Spinal cord (tissue), 10 donors: ENCODE measurements around the gene ACSF3. TPM values are rescaled to one million over a fixed set of nuclear protein-coding genes. Genes with fewer than 3 reads are reported as not detected.
A peak's percentile ranks its signal among the peaks of the same experiment; 100 is the strongest.
"Not testable (repeated sequence)": the region's sequence is repeated elsewhere in the genome, so short reads cannot be mapped to it uniquely, and the experiment has no call there.

Source experiments
- DNase-seq, 6 donors: peaks; one replicate each; pipeline versions ENCODE4 v3.0.0 to v3.0.0-alpha.2; 2013 to 2015; ENCODE audit warnings: low spot score in 6 of 6, low read depth in 4 of 6
- H3K27ac ChIP-seq: one replicate; pipeline ENCODE4 v1.5.1; 2013; ENCODE audit warnings: low read depth, low read length, control low read depth
- H3K27me3 ChIP-seq: one replicate; pipeline ENCODE4 v1.6.1; 2013; ENCODE audit warnings: low read length; ENCODE audit not compliant: control insufficient read depth, insufficient read depth
- H3K36me3 ChIP-seq: one replicate; pipeline ENCODE4 v1.6.1; 2013; ENCODE audit warnings: low read length; ENCODE audit not compliant: control insufficient read depth, insufficient read depth
- H3K4me1 ChIP-seq: one replicate; pipeline ENCODE4 v1.6.1; 2013; ENCODE audit warnings: low read length; ENCODE audit not compliant: control insufficient read depth, insufficient read depth
- H3K4me3 ChIP-seq: one replicate; pipeline ENCODE4 v1.5.1; 2013; ENCODE audit warnings: low read depth, low read length, control low read depth
- H3K9me3 ChIP-seq: one replicate; pipeline ENCODE4 v1.6.1; 2013; ENCODE audit warnings: low read length; ENCODE audit not compliant: control insufficient read depth, insufficient read depth
- WGBS: methylation state at CpG from one replicate; pipeline ENCODE4 v1.1.5; 2013; ENCODE audit warnings: missing lambda C conversion rate; ENCODE audit not compliant: insufficient coverage; 5-methylcytosine and 5-hydroxymethylcytosine counted together
- polyA plus RNA-seq, 2 donors: library from polyadenylated mRNA; unstranded; fragments of 120-200 nt; gene quantifications; one replicate each; pipeline ENCODE4 v1.2.1, GENCODE V29; 2013; ENCODE audit not compliant: insufficient read length in 2 of 2
- total RNA-seq, 2 donors: library from RNA; depleted of rRNA in 1 of 2; stranded (reverse); fragments of 120-200 nt in 1 of 2; fragments of >200 nt in 1 of 2; gene quantifications; one replicate each; pipeline versions ENCODE4 v1.2.3 to v1.2.4, GENCODE V29; 2013 to 2014
- donor health status: healthy.

ACSF3 gene
- total and polyA plus RNA-seq, 4 donors, result 15.1 to 35.8 (median 29.0) TPM

DNA sequence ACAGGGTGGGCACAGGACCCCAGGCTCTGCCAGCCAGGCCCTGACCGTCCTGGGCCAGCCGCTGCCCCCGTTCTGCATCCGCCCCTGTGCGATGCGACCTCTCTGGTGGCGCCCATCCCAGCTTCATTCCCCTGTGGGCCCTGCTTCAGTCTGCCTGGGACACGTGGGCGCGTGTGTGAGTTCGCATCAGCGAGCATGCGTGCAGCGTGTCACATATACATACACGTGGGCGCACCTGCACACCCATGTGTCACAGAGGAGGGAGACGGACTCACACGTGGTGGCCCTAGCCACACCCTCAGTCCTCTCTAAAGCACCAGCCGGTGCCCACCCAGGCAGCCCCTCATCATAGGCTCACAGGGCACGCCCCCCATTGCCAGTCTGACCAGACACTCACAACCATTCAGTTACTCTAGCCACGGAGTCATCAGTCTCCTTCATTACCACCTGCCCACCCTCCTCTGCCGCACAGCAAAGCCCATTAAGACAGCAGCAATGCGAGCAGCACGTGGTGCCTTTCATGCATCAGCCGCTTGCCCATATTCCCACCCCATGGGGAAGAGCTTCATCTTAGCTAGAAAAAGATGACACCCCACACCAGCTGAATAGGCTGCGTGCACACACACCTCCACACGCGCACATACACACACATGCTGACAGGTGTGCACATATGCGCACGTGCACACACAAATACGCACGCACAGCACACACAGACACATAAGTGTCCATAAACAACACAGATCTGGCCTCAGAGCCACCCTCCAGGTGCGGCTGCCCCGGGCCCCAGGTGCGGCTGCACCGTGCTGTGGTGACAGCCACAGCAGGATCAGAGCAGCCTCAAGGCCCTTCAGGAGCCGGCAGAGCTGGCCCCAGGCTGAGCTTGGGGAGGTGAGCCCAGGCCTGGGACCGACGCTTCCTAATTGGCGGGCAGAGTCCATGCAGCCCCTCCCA, 68.4 kb downstream of the ACSF3 start:
- DNase-seq, result peak in 1 of 6 donors; percentile 86

DNA sequence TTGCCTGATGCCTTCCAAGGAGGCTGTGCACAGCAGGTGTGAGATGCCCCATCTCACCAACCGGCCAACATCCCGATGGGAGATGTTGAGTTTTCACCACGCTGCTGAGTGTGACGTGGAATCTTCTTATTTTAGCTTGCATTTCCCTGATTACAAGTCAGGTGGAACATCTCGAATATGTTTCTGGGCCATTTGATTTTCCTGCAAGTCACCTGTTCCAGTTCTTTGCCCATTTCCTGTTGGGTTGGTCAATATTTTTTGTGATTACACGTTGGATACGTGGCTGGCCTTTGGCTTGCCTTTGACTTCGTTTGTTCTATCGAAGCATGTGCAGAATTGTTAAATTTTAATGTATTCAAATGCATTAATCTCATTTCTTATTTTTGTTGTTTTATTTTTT, 69.6 kb downstream of the ACSF3 start:
- WGBS, result 100% methylated on average over 3 of the region's 9 CpGs
- Histone ChIP-seq H3K4me1 (peaks cover 43% of the 10 kb centered on the region), H3K27ac (no peak overlapping the region)

More for the DNA sequence above, 68.4 kb downstream of the ACSF3 start:
- H3K4me3 ChIP-seq, result no peak overlapping the region
- 79% methylated on average over 40 of the region's 40 CpGs for WGBS
- H3K27ac ChIP-seq, result no peak overlapping the region
- no peaks in the 10 kb centered on the region for H3K27me3 ChIP-seq
- H3K9me3 ChIP-seq, result no peaks in the 10 kb centered on the region
- peaks cover under 1% of the 10 kb centered on the region for H3K36me3 ChIP-seq
- H3K4me1 ChIP-seq, result peaks cover 36% of the 10 kb centered on the region

DNA sequence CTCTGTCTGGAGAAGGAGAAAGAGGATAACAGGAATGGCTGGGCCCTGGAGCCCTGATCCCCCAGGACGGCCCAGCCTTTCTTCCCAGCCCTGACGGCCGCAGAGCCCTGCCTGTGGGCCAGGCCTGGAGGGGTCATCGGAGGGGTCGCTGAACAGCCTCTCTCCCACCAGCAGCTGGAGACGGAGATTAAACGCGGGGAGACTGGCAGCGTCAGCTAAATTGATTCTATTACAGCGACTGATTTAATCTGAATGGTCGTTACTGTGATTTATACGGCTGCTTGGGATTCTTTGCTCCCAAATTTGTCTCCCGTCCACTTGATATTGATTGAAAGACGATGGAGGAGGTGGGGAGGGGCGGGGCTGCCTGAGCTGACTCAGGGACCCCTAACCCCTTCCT, 70.8 kb downstream of the ACSF3 start:
- Histone ChIP-seq H3K36me3 (no peaks in the 10 kb centered on the region), H3K27me3 (peaks cover 2% of the 10 kb centered on the region), H3K9me3 (no peaks in the 10 kb centered on the region), H3K4me3 (no peak overlapping the region), H3K4me1 (peaks cover 43% of the 10 kb centered on the region), H3K27ac (no peak overlapping the region)
- peak in 1 of 6 donors; percentile 62 for DNase-seq
- WGBS, result 20% methylated on average over 11 of the region's 15 CpGs

More for the DNA sequence above, 69.6 kb downstream of the ACSF3 start:
- Histone ChIP-seq H3K4me3 (no peak overlapping the region), H3K27me3 (no peaks in the 10 kb centered on the region), H3K9me3 (no peaks in the 10 kb centered on the region), H3K36me3 (no peaks in the 10 kb centered on the region)
- no peak for DNase-seq

DNA sequence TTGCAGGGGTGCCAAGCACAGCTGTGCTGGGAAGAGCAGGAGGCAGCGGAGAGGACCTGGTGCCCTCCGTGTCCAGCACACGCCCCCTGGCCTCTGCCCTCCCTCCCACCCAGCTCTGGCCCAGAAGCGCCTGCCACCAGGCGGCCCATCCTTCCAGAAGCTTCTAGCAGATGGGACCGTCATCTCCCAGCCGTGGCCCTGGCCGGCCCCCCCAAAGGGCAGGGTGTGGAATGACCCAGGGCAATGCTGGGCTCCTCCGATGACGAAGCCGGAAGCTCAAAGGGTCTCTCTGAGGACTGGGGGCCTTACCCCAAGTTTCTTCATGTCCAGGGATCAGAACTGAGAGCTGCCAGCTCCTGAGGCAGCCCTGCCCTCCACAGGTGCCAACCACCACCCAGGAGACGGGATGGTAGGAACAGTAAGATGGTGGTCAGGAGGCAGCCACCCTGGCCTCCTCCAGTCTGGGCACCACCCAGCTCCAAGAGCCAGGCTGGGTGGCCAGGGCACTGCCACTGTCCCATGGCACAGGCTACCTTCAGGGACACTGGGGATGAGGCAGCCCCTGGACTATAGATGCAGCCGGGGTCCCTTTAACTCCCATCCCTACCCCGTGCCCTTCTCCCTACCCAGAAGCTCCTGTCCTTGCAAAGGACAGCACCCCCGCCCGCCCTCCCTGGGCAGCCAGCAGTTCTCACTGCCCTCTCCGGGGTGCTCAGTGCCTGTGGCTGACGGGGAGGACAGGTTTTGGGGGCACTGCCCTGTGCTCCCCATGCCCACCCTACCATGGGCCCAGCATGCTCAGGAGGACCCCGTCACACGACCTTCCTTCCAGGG, 71.4 kb downstream of the ACSF3 start:
- WGBS, result 61% methylated on average over 14 of the region's 20 CpGs
- Histone ChIP-seq H3K4me1 (peaks cover 43% of the 10 kb centered on the region), H3K9me3 (no peaks in the 10 kb centered on the region), H3K4me3 (no peak overlapping the region), H3K27ac (no peak overlapping the region), H3K36me3 (no peaks in the 10 kb centered on the region), H3K27me3 (peaks cover 5% of the 10 kb centered on the region)
- DNase-seq, result no peak

DNA sequence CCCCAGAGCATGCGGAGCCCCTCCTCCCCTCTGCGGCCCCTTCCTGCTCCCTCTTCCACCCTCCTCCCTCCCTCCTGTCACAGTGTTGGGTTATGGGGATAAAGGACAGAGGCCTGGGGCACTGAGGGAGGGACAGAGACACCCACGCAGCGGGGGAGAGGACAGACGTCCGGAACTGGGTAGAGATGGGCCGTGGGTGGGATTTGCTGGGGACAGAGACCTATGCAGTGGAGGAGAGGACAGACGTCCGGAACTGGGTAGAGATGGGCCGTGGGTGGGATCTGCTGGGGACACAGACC, 72.0 kb downstream of the ACSF3 start:
- peaks cover 10% of the 10 kb centered on the region for H3K27me3 ChIP-seq
- WGBS, result no CpG with 5 or more reads among the region's 10 CpGs
- not testable (repeated sequence) for H3K36me3 ChIP-seq, H3K9me3 ChIP-seq, DNase-seq, H3K4me3 ChIP-seq, H3K27ac ChIP-seq
- H3K4me1 ChIP-seq, result peaks cover 49% of the 10 kb centered on the region

DNA sequence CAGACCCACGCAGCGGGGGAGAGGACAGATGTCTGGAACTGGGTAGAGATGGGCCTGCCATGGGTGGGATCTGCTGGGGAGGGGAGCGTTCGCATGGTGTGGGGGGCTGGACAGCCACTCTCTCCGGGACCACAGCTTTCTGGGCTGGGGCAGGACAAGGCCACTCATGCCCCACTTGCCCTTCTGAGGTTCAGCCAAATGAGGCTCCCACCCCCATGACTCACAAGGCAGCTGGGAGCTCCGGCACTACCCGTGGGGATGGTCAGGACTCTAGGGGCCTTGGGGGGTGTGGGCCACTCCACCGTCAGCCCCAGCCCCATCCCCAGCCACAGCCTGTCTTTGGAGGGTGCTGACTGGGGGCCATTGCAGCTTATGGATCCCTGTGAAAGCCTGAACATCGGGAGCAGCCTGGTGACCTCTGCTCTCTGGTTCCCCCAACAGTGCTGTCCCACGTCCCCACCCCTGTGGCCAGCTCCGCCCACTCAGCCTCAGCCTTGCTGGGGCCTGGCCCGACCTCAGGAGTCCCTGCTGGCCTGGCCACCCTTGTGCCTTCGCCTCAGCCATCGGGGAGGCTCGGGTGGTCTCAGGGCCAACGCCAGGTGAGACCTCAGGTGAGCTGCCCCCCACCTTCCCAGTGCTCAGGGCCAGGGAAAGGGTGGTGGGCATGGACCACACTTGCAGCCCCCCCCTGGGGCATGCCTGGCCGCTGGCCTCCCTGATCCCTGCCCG, 73.2 kb downstream of the ACSF3 start:
- H3K27ac ChIP-seq, result no peak overlapping the region
- H3K36me3 ChIP-seq, result no peaks in the 10 kb centered on the region
- peaks cover 55% of the 10 kb centered on the region for H3K4me1 ChIP-seq
- no peak for DNase-seq
- H3K27me3 ChIP-seq, result peaks cover 12% of the 10 kb centered on the region
- WGBS, result 62% methylated on average over 14 of the region's 18 CpGs
- no peak overlapping the region for H3K4me3 ChIP-seq
- no peaks in the 10 kb centered on the region for H3K9me3 ChIP-seq

DNA sequence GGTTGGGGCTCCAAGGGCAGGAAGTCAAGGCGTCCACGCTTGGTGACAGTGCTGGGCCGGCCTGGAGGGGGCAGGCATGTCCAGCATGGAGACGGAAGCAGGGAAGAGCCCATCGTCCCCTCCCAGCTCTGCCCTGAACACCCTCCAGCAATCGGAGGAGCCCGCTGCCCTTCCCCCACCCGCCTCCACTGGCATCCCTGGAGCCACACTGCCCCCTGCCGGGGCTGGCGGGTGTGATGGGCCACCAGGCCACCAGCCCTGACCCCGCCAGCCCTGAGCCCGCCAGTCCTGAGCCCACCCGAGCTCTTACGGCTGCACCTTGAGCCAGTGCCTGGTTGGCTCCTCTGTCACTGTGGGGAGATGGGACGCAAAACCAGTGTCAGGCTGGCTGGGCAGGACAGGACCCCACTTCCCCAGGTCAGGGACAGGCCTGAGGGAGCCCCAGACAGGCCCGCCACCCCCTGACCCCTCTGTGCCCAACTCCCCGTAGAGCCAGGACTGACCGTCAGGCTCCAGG, 73.8 kb downstream of the ACSF3 start:
- Histone ChIP-seq H3K4me1 (peaks cover 55% of the 10 kb centered on the region), H3K9me3 (no peaks in the 10 kb centered on the region), H3K4me3 (no peak overlapping the region), H3K27me3 (peaks cover 12% of the 10 kb centered on the region), H3K36me3 (peaks cover 2% of the 10 kb centered on the region), H3K27ac (no peak overlapping the region)
- peak in 4 of 6 donors; percentile 55 to 94 (median 78) for DNase-seq
- 13% methylated on average over 18 of the region's 18 CpGs for WGBS

DNA sequence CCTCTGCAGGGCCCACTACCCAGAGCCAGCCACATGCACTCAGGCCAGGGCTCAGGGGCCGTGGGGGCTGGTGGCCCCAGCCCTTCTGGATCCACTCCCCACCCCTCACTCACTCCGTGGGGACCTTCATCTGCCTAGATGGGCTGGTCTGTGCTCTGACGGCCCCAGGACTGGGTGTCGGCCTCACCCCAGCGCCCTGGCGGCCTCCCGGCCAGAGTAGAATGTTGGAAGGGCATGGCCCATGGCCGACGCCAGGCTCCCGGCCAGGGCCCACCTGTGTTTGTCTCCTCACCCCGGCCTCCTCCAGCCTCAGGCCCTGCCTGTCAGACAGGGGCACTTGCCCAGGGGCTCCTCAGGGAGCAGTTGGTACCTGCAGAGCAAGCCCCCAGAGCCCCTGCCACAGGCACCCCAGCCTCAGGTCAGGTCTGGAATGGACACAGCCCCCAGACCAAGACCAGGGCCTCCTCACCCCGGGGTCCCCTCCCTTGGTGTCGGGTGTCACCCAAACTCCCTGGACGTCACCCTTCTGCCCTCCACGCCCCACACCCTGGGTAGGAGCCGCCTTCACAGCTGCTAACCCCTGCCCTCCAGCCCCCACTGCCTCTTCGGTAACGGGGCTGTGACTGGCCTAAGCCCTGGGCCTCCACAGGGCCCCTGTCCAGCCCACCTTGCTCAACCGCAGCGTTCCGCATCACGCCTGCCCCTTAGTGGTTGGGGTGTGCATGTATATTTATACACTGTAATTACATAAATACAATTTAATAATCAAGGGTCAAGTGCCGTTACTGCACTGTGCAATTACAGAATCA, 74.9 kb downstream of the ACSF3 start:
- 72% methylated on average over 16 of the region's 23 CpGs for whole genome bisulfite sequencing

More for the DNA sequence above, 74.9 kb downstream of the ACSF3 start:
- peaks cover 2% of the 10 kb centered on the region for H3K36me3 ChIP-seq
- H3K27me3 ChIP-seq, result peaks cover 12% of the 10 kb centered on the region
- no peak for DNase-seq
- no peaks in the 10 kb centered on the region for H3K9me3 ChIP-seq
- H3K4me3 ChIP-seq, result no peak overlapping the region
- no peak overlapping the region for H3K27ac ChIP-seq
- peaks cover 62% of the 10 kb centered on the region for H3K4me1 ChIP-seq
